OCI-LY7 (cell line): Measurements from ENCODE around the gene KLC3.

Experiments
- EZH2phosphoT487 ChIP-seq: fragments of 200-600 bp; sonication (generic); IDR thresholded peaks from 2 replicates; pipeline ENCODE4 v1.6.1; 2018; ENCODE audit warnings: low read depth, borderline replicate concordance, mild to moderate bottlenecking, mixed run types, antibody characterized with exemption, low read length, moderate library complexity, mixed read lengths
- TF ChIP-seq, protein P1 (sequence below): fragments of 200-600 bp; sonication (generic); conservative IDR thresholded peaks from 2 replicates; pipeline ENCODE4 v1.5.1; 2014; ENCODE audit warnings: mild to moderate bottlenecking, antibody characterized with exemption, low read length, moderate library complexity, mixed read lengths

DNA sequence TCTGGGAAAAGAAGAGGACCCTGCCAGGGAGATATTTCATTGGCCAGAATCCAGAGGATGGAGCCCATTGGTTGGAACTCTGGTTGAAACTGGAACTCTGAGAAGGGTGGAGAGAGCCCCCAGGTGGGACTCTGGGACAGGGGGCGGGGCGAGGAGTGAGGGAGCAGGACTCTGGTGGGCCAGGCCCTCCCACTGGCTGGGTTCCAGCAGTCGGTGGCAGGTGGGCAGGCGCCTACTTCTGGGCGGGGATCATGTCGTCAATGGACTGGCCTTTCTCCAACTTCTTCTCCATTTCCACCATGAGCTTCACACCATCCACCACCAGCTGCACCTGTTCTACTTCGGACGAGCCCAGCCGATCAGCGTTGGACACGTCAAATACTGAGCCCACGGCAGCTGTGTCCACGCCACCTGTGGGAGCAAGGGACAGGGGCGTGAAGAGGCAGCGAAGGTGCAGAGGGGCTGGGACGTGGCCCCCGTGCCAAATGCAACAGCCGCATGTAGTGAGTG lies 34.0 kb upstream of the KLC3 start:
- TF ChIP-seq, protein P1, sequence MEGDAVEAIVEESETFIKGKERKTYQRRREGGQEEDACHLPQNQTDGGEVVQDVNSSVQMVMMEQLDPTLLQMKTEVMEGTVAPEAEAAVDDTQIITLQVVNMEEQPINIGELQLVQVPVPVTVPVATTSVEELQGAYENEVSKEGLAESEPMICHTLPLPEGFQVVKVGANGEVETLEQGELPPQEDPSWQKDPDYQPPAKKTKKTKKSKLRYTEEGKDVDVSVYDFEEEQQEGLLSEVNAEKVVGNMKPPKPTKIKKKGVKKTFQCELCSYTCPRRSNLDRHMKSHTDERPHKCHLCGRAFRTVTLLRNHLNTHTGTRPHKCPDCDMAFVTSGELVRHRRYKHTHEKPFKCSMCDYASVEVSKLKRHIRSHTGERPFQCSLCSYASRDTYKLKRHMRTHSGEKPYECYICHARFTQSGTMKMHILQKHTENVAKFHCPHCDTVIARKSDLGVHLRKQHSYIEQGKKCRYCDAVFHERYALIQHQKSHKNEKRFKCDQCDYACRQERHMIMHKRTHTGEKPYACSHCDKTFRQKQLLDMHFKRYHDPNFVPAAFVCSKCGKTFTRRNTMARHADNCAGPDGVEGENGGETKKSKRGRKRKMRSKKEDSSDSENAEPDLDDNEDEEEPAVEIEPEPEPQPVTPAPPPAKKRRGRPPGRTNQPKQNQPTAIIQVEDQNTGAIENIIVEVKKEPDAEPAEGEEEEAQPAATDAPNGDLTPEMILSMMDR = no peak
- TF ChIP-seq EZH2phosphoT487 = no peak
